Liver (tissue), 9 donors: ENCODE measurements around the gene CD7. TPM values are rescaled to one million over a fixed set of nuclear protein-coding genes. Genes with fewer than 3 reads are reported as not detected.
A peak's percentile ranks its signal among the peaks of the same experiment; 100 is the strongest.

Experiments
- DNase-seq: peaks from one replicate; pipeline ENCODE4 v3.0.0-alpha.2; 2017; ENCODE audit warnings: low spot score
- H3K27ac ChIP-seq, 2 donors: one replicate each; pipeline ENCODE4 v1.7.0; 2013; ENCODE audit warnings: inconsistent platforms in 2 of 2, low read length in 2 of 2, control low read depth in 1 of 2, low read depth in 1 of 2, mild to moderate bottlenecking in 1 of 2
- H3K27me3 ChIP-seq, 4 donors: one replicate each; pipeline versions ENCODE4 v1.6.1 to v1.7.0; 2013; ENCODE audit warnings: low read length in 3 of 4, inconsistent platforms in 1 of 4, mild to moderate bottlenecking in 1 of 4, moderate library complexity in 1 of 4; ENCODE audit not compliant: control insufficient read depth in 4 of 4, insufficient read depth in 4 of 4
- H3K36me3 ChIP-seq, 4 donors: one replicate each; pipeline versions ENCODE4 v1.6.1 to v1.7.0; 2013; ENCODE audit warnings: low read length in 3 of 4, mild to moderate bottlenecking in 3 of 4, low read depth in 1 of 4, moderate library complexity in 1 of 4; ENCODE audit not compliant: control insufficient read depth in 4 of 4, insufficient read depth in 3 of 4
- H3K4me1 ChIP-seq, 4 donors: one replicate each; pipeline versions ENCODE4 v1.6.1 to v1.7.0; 2013; ENCODE audit warnings: low read length in 3 of 4, mild to moderate bottlenecking in 3 of 4, moderate library complexity in 1 of 4; ENCODE audit not compliant: control insufficient read depth in 4 of 4, insufficient read depth in 4 of 4
- H3K4me3 ChIP-seq, 3 donors: one replicate each; pipeline versions ENCODE4 v1.6.1 to v1.7.0; 2013; ENCODE audit warnings: low read length in 3 of 3, control low read depth in 1 of 3, low read depth in 1 of 3, mild to moderate bottlenecking in 1 of 3
- H3K9ac ChIP-seq, 2 donors: one replicate each; pipeline ENCODE4 v1.7.0; 2013; ENCODE audit warnings: low read length in 2 of 2, mild to moderate bottlenecking in 2 of 2, moderate library complexity in 2 of 2, control low read depth in 1 of 2, low read depth in 1 of 2
- H3K9me3 ChIP-seq, 4 donors: one replicate each; pipeline versions ENCODE4 v1.6.1 to v1.7.0; 2013; ENCODE audit warnings: low read length in 3 of 4; ENCODE audit not compliant: control insufficient read depth in 4 of 4
- ATF3 ChIP-seq: IDR thresholded peaks from 2 replicates; pipeline ENCODE4 v1.6.1; 2016; ENCODE audit warnings: antibody characterized with exemption
- CTCF ChIP-seq: fragments of 150-350 bp; IDR thresholded peaks from 2 replicates; pipeline ENCODE4 v1.5.1; 2017; ENCODE audit warnings: improper control_type of control experiment, low read depth, low read length; ENCODE audit not compliant: missing input control
- EGR1 ChIP-seq, 2 donors: IDR thresholded peaks; 2 replicates each; pipeline ENCODE4 v1.6.1; 2016 to 2018; ENCODE audit warnings: antibody characterized with exemption in 2 of 2, low read depth in 2 of 2
- FOXA1 ChIP-seq: IDR thresholded peaks from 2 replicates; pipeline ENCODE4 v1.6.1; 2016; ENCODE audit warnings: antibody characterized with exemption
- FOXA2 ChIP-seq: IDR thresholded peaks from 2 replicates; pipeline ENCODE4 v1.6.1; 2016; ENCODE audit warnings: antibody characterized with exemption
- GABPA ChIP-seq, 2 donors: IDR thresholded peaks in 1 of 2; conservative IDR thresholded peaks in 1 of 2; 2 replicates each; pipeline ENCODE4 v1.6.1; 2016; ENCODE audit warnings: antibody characterized with exemption in 2 of 2, mild to moderate bottlenecking in 1 of 2, moderate library complexity in 1 of 2
- HNF4A ChIP-seq, 2 donors: conservative IDR thresholded peaks; 2 replicates each; pipeline ENCODE4 v1.6.1; 2016; ENCODE audit warnings: antibody characterized with exemption in 2 of 2, mild to moderate bottlenecking in 2 of 2
- JUND ChIP-seq, 2 donors: IDR thresholded peaks; 2 replicates each; pipeline ENCODE4 v1.6.1; 2016; ENCODE audit warnings: antibody characterized with exemption in 2 of 2
- MAX ChIP-seq: IDR thresholded peaks from 2 replicates; pipeline ENCODE4 v1.6.1; 2016; ENCODE audit warnings: antibody characterized with exemption
- NR2F2 ChIP-seq: IDR thresholded peaks from 2 replicates; pipeline ENCODE4 v1.6.1; 2016; ENCODE audit warnings: antibody characterized with exemption
- RAD21 ChIP-seq, 2 donors: IDR thresholded peaks; 2 replicates each; pipeline ENCODE4 v1.6.1; 2016; ENCODE audit warnings: antibody characterized with exemption in 2 of 2, mild to moderate bottlenecking in 2 of 2
- REST ChIP-seq: IDR thresholded peaks from 2 replicates; pipeline ENCODE4 v1.6.1; 2016; ENCODE audit warnings: antibody characterized with exemption, mild to moderate bottlenecking
- RXRA ChIP-seq, 2 donors: IDR thresholded peaks; 2 replicates each; pipeline ENCODE4 v1.6.1; 2017 to 2018; ENCODE audit warnings: antibody characterized with exemption in 2 of 2, mild to moderate bottlenecking in 1 of 2
- SP1 ChIP-seq: IDR thresholded peaks from 2 replicates; pipeline ENCODE4 v1.6.1; 2018; ENCODE audit warnings: antibody characterized with exemption, mild to moderate bottlenecking
- TAF1 ChIP-seq: conservative IDR thresholded peaks from 2 replicates; pipeline ENCODE4 v1.6.1; 2016; ENCODE audit warnings: antibody characterized with exemption, mild to moderate bottlenecking
- YY1 ChIP-seq: IDR thresholded peaks from 2 replicates; pipeline ENCODE4 v1.6.1; 2016; ENCODE audit warnings: antibody characterized with exemption, mild to moderate bottlenecking
- ZBTB33 ChIP-seq: IDR thresholded peaks from 2 replicates; pipeline ENCODE4 v1.6.1; 2016; ENCODE audit warnings: antibody characterized with exemption
- WGBS: extraction: QIAGEN DNeasy Blood & Tissue Kit; methylation state at CpG from one replicate; pipeline ENCODE4 v1.1.7; 2013; 5-methylcytosine and 5-hydroxymethylcytosine counted together
- polyA plus RNA-seq, 2 donors: library from polyadenylated mRNA; stranded (reverse) in 1 of 2; unstranded in 1 of 2; fragments of 200-250 nt in 1 of 2; fragments of >200 nt in 1 of 2; fragmentation: Nextera tagmentation in 1 of 2; extraction: Ambion mirVana in 1 of 2; gene quantifications; one replicate each; pipeline versions ENCODE4 v1.2.1 to v1.2.3, GENCODE V29; 2013 to 2015
- total RNA-seq, 2 donors: library from RNA; depleted of rRNA; stranded (reverse); fragments of >200 nt; gene quantifications; one replicate each; pipeline ENCODE4 v1.2.3, GENCODE V29; 2014
- donor health status: healthy.
- donor health status: healthy.
- donor health status: healthy.
- donor health status: healthy.
- donor health status: healthy.

CD7 gene
- total and polyA plus RNA-seq, 4 donors = 1.0 to 1.5 (median 1.4) TPM

GRCh38 chr17:82274134-82275020, 43.0 kb downstream of the CD7 start:
- peak overlapping the region in 2 of 3 donors; percentile 44 to 93 for H3K4me3 ChIP-seq
- H3K9me3 ChIP-seq = no peaks in the 10 kb centered on the region
- WGBS = 78% methylated on average over 27 of the region's 27 CpGs
- peak overlapping the region in 1 of 2 donors; percentile 24 for H3K9ac ChIP-seq
- no peak for DNase-seq
- H3K27me3 ChIP-seq = no peaks in the 10 kb centered on the region
- H3K27ac ChIP-seq = no peak overlapping the region
- H3K4me1 ChIP-seq = peaks cover 10 to 41% (median 30%) of the 10 kb centered on the region in 4 donors
- peaks cover 0 to 9% (median under 1%) of the 10 kb centered on the region in 4 donors for H3K36me3 ChIP-seq
- TF ChIP-seq SP1 (no peak), GABPA (IDR thresholded peaks at IDR 0.05 in 1 of 2, conservative IDR thresholded peaks at IDR 0.05 in 1 of 2) (no peak), ATF3 (no peak), JUND (IDR thresholded peaks at IDR 0.05) (no peak), TAF1 (no peak), ZBTB33 (no peak), CTCF (no peak), FOXA2 (no peak), HNF4A (conservative IDR thresholded peaks at IDR 0.05) (no peak), NR2F2 (no peak), YY1 (no peak), FOXA1 (no peak), MAX (no peak), RAD21 (IDR thresholded peaks at IDR 0.05) (no peak), RXRA (IDR thresholded peaks at IDR 0.05) (no peak), EGR1 (IDR thresholded peaks at IDR 0.05; ENCODE audit: low read depth in 2 of 2) (no peak), REST (no peak)
